ENCODE results near the gene ATP2C2. TPM values are rescaled to one million over a fixed set of nuclear protein-coding genes. Genes with fewer than 3 reads are reported as not detected.

Gene ATP2C2
- total and polyA plus RNA-seq, 2 donors (not counting 1 experiment from before 2014, with no cell fraction given) = not detected

GRCh38 chr16:84446596-84447392 lies 78.5 kb downstream of the ATP2C2 start:
- H2AFZ ChIP-seq (ENCODE audit: low read length) = no peak overlapping the region
- no peaks in the 10 kb centered on the region for H3K79me2 ChIP-seq (ENCODE audit: control insufficient read depth, insufficient read depth, low read length)
- no peak for DNase-seq (ENCODE audit: low read depth in 2 of 2)

GRCh38 chr16:84448444-84448843 lies 80.1 kb downstream of the ATP2C2 start:
- H3K27ac ChIP-seq (ENCODE audit: insufficient read depth, low read length) = no peak overlapping the region
- no peaks in the 10 kb centered on the region for H4K20me1 ChIP-seq (ENCODE audit: control insufficient read depth, extremely low read depth, insufficient read depth, low read length)
- no peak overlapping the region for H3K9ac ChIP-seq (ENCODE audit: insufficient read depth, low read length)
- TF ChIP-seq EZH2 (IDR thresholded peaks at IDR 0.05; ENCODE audit: low read length, missing control alignments) (no peak), CTCF (conservative IDR thresholded peaks at IDR 0.05 in 1 of 2, IDR thresholded peaks at IDR 0.05 in 1 of 2; ENCODE audit: low read depth in 1 of 2, low read length in 2 of 2) (no peak)
- no peak overlapping the region for H3K4me3 ChIP-seq (replicated peaks in 1 of 4; ENCODE audit: control extremely low read depth in 1 of 4, insufficient read depth in 1 of 4, low read depth in 3 of 4, low read length in 4 of 4)
- H3K27me3 ChIP-seq (ENCODE audit: control insufficient read depth, insufficient read depth, low read length) = peaks cover 7% of the 10 kb centered on the region
- H3K4me2 ChIP-seq (ENCODE audit: extremely low read depth, insufficient read depth, low read length) = no peak overlapping the region
- no peaks in the 10 kb centered on the region for H3K36me3 ChIP-seq (ENCODE audit: control insufficient read depth, insufficient read depth, low read length)
- H3K79me2 ChIP-seq (ENCODE audit: control insufficient read depth, insufficient read depth, low read length) = no peaks in the 10 kb centered on the region
- no peaks in the 10 kb centered on the region for H3K9me3 ChIP-seq (ENCODE audit: control insufficient read depth, insufficient read depth, low read depth, low read length)
- H2AFZ ChIP-seq (ENCODE audit: low read length) = no peak overlapping the region
- no peak for DNase-seq (ENCODE audit: low read depth in 2 of 2)
- no peaks in the 10 kb centered on the region for H3K4me1 ChIP-seq (ENCODE audit: control insufficient read depth, extremely low read depth, insufficient read depth, low read length)

More at GRCh38 chr16:84446596-84447392, 78.5 kb downstream of the ATP2C2 start:
- TF ChIP-seq CTCF (conservative IDR thresholded peaks at IDR 0.05 in 1 of 2, IDR thresholded peaks at IDR 0.05 in 1 of 2; ENCODE audit: low read depth in 1 of 2, low read length in 2 of 2) (no peak), EZH2 (IDR thresholded peaks at IDR 0.05; ENCODE audit: low read length, missing control alignments) (no peak)
- H3K9ac ChIP-seq (ENCODE audit: insufficient read depth, low read length) = no peak overlapping the region
- H3K4me3 ChIP-seq (replicated peaks in 1 of 4; ENCODE audit: control extremely low read depth in 1 of 4, insufficient read depth in 1 of 4, low read depth in 3 of 4, low read length in 4 of 4) = no peak overlapping the region
- no peak overlapping the region for H3K4me2 ChIP-seq (ENCODE audit: extremely low read depth, insufficient read depth, low read length)
- no peaks in the 10 kb centered on the region for H3K9me3 ChIP-seq (ENCODE audit: control insufficient read depth, insufficient read depth, low read depth, low read length)
- no peaks in the 10 kb centered on the region for H4K20me1 ChIP-seq (ENCODE audit: control insufficient read depth, extremely low read depth, insufficient read depth, low read length)
- no peaks in the 10 kb centered on the region for H3K36me3 ChIP-seq (ENCODE audit: control insufficient read depth, insufficient read depth, low read length)
- H3K4me1 ChIP-seq (ENCODE audit: control insufficient read depth, extremely low read depth, insufficient read depth, low read length) = no peaks in the 10 kb centered on the region
- no peak overlapping the region for H3K27ac ChIP-seq (ENCODE audit: insufficient read depth, low read length)
- peaks cover 17% of the 10 kb centered on the region for H3K27me3 ChIP-seq (ENCODE audit: control insufficient read depth, insufficient read depth, low read length)

GRCh38 chr16:84449156-84450140 lies 81.1 kb downstream of the ATP2C2 start:
- TF ChIP-seq CTCF (conservative IDR thresholded peaks at IDR 0.05 in 1 of 2, IDR thresholded peaks at IDR 0.05 in 1 of 2; ENCODE audit: low read depth in 1 of 2, low read length in 2 of 2) = no peak
- TF ChIP-seq EZH2 (IDR thresholded peaks at IDR 0.05; ENCODE audit: low read length, missing control alignments) = no peak
- H3K4me3 ChIP-seq (replicated peaks in 1 of 4; ENCODE audit: control extremely low read depth in 1 of 4, insufficient read depth in 1 of 4, low read depth in 3 of 4, low read length in 4 of 4) = no peak overlapping the region
- DNase-seq (ENCODE audit: low read depth in 2 of 2) = no peak
- H3K36me3 ChIP-seq (ENCODE audit: control insufficient read depth, insufficient read depth, low read length) = no peaks in the 10 kb centered on the region
- H2AFZ ChIP-seq (ENCODE audit: low read length) = no peak overlapping the region
- no peaks in the 10 kb centered on the region for H3K79me2 ChIP-seq (ENCODE audit: control insufficient read depth, insufficient read depth, low read length)
- H3K4me2 ChIP-seq (ENCODE audit: extremely low read depth, insufficient read depth, low read length) = no peak overlapping the region
- no peak overlapping the region for H3K27ac ChIP-seq (ENCODE audit: insufficient read depth, low read length)
- H3K9ac ChIP-seq (ENCODE audit: insufficient read depth, low read length) = no peak overlapping the region
- H3K4me1 ChIP-seq (ENCODE audit: control insufficient read depth, extremely low read depth, insufficient read depth, low read length) = no peaks in the 10 kb centered on the region
- no peaks in the 10 kb centered on the region for H4K20me1 ChIP-seq (ENCODE audit: control insufficient read depth, extremely low read depth, insufficient read depth, low read length)
- peaks cover 5% of the 10 kb centered on the region for H3K27me3 ChIP-seq (ENCODE audit: control insufficient read depth, insufficient read depth, low read length)
- H3K9me3 ChIP-seq (ENCODE audit: control insufficient read depth, insufficient read depth, low read depth, low read length) = no peaks in the 10 kb centered on the region

All from fibroblast of lung (primary cell).